Cerebellar nuclear complex (tissue), 1 donor: ENCODE results near the gene RECQL.
"Not testable (repeated sequence)": the region's sequence is repeated elsewhere in the genome, so short reads cannot be mapped to it uniquely, and the experiment has no call there.

Source experiments
- DNase-seq, 2 experiments: peaks; one replicate each; lab custom pipeline; 2025; lab: John Stamatoyannopoulos, UW

The RECQL gene

GRCh38 chr12:21428241-21428640, 73.2 kb downstream of the RECQL start:
- no peak for DNase-seq

- DNase-seq = not testable (repeated sequence)
These were observed 82.3 kb downstream of the RECQL start for GRCh38 chr12:21419009-21419699.
